LNCAP (cell line): ENCODE results near the gene SDHAF2.

Experiments
- TF ChIP-seq, protein P1 (sequence below): fragments of 450-650 bp; IDR thresholded peaks from 2 replicates; pipeline ENCODE4 v1.5.1; 2017; ENCODE audit warnings: mild to moderate bottlenecking

Gene SDHAF2

DNA sequence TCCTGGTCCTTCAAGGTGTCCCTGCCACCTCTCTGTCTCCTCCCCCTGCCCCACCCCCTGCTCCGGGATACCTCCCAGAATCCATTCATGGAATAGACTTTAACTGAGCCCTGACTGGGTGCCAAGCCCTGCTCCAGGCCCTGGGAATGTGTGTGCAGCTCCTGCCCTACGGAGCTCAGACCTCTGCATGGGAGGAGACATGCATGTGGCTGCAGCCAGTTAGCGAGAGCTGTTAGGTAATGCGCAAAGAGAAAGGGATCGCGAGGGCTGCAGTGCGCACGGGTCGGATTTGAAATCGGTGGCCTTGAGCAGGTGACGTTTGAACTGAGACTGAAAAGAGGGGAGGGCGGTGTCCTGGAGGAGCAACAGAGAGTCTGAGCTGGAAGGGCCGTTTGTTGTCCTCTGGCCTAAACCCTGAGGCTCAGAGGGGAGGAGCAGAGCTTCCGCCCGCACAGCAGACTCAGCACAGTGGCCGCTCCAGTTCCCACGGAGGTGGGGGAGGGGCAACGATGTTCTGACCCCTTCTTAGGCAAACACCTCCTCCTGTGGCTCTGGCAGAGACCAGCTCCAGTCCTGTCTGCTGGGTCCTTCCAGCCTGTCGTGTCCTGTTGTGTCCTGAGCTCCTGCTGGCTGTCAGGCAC, 58.8 kb downstream of the SDHAF2 start:
- TF ChIP-seq, protein P1, sequence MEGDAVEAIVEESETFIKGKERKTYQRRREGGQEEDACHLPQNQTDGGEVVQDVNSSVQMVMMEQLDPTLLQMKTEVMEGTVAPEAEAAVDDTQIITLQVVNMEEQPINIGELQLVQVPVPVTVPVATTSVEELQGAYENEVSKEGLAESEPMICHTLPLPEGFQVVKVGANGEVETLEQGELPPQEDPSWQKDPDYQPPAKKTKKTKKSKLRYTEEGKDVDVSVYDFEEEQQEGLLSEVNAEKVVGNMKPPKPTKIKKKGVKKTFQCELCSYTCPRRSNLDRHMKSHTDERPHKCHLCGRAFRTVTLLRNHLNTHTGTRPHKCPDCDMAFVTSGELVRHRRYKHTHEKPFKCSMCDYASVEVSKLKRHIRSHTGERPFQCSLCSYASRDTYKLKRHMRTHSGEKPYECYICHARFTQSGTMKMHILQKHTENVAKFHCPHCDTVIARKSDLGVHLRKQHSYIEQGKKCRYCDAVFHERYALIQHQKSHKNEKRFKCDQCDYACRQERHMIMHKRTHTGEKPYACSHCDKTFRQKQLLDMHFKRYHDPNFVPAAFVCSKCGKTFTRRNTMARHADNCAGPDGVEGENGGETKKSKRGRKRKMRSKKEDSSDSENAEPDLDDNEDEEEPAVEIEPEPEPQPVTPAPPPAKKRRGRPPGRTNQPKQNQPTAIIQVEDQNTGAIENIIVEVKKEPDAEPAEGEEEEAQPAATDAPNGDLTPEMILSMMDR, result no peak

DNA sequence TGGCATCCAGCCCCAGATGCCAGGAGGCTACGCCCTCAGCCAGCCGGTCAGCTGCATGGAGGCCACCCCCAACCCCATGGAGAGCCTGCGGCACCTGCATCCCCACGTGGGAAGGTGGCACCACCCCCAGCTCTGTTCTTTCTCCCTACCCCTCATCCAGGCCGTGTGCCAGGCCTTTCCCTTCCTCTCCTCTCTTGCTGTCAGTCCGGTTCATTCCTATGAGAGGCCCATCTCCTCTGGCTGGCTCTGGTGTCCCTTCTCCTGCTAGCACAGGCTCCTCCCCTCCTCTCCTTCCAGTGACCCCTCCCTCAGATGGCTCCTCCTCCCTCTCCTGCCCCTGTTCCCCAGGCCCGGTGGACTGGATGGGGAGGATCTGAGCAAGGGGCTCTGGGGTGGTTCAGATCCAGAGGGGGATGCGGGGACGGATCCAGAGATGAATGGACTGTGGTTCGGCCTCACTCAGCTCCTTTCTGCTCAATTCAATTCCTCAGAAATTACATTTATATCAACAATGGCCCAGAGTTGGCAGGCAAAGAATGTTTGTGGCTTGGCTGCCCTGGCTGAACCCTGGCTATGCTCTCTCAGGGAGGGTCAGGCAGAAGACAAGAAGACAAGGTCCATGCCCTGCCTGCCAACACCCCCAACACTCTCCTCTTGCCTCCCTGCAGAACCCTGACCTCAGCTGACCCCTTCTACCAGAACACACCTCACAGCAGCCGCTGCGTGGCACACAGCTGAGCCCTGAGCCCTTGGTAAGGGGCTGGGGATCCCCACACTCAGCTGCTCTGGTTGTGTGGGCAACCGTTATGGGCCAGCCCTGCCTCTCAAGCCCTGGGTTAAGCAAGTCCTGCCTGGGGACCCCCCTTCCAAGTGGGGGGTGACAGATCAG, 60.2 kb downstream of the SDHAF2 start:
- TF ChIP-seq, protein P1, result no peak

DNA sequence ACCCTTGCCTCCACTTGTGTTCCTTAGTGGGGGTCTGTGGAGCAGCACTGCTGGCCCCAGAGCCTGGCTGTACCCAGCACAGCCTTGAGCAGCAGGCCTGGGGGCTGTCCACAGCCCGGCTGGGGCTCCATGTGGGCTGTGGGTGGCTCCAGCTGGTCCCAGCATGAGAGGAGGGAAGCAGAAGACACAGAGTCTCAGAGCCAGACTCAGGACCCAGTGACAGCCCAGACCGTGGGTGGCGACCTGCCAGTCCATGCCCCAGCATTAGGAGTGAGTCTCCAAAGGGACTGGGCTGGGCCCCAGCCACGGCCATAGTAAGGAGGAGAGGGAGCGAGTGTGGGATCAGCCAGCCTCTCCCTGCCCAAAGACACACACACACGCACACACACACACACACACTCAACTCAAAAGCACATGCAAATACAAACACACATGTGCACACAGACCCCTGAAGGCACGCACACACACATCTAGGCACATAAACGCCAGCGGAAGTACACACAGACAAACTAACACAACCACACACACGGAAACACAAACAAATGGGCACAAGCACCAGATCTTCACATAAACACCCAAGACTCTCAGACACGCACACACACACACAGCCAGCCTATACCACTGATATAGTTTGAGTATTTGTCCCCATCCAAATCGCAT, 61.9 kb downstream of the SDHAF2 start:
- TF ChIP-seq, protein P1, result no peak

DNA sequence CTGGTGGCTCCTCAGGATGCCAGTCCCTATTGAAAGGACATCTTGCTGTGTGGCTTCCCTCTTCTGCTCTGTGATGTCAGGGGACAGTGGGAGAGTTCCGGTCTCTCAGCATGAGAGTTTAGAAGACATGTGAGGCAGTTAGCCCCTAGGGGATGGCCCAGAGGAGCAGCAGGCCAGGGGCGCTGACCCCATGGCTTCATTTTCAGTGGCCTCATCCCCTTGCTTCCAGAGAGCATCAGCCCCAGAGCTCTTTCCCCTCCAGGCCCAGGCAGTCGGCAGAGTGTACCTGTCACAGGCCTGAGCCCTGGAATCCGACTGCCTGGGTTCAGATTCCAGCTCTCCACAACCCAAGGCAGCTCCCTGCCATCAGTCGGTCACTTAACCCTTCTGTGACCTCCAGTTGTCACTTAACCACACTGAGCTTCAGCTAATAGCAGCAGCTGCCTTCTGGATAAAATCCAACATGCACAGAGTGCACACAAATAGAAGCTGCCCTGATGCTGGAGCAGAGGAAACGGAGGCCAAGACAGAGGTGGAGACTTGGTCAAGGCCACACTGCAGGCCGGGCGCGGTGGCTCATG, 64.5 kb downstream of the SDHAF2 start:
- TF ChIP-seq, protein P1, result no peak

DNA sequence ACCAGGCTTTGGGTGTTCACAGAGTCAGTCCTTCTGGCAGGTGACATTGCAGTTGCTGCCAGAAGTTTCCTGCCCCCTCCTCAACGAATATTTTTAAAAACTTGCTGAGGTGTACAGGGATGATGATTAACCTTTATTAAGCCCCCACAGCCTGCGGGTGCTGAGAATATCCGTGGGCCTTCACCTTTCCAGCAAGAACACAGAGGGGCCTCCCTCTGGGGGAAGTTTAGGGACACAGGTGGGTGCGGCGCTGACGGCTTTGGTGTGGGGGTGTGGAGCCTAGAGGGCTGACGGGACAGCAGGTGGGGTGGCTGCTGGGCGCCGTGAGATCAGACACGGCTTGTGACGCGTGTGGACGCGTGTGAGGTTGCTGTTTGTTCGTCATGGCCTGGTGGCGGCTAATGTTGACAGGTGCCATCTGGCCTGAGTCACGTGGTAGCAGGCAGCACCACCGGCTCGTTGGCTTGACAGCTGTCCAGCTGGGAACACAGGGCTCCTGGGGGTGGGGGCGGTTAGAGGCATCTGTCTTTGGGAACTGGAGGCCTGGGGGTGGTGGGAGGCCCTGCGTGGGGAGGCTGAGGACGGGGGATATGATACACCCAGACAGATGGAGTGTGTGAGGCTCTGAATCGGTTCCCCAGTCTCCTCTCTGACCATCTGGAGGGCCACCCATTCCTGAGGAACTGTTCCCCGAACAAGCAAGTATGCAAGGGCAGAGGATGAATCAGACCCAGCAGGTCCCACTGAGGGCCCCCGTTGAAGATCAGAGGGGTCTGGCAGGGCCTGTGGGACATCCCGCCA, 66.1 kb downstream of the SDHAF2 start:
- TF ChIP-seq, protein P1, result no peak
